Fibroblast of lung (primary cell): Measurements from ENCODE around the gene GOLM1. TPM values are rescaled to one million over a fixed set of nuclear protein-coding genes. Genes with fewer than 3 reads are reported as not detected.

Experiments used
- DNase-seq, 2 donors: peaks; one replicate each; pipeline versions ENCODE4 v3.0.0 to v3.0.0-alpha.2; 2010; ENCODE audit warnings: low read depth in 2 of 2
- H2AFZ ChIP-seq: 2 replicates; pipeline ENCODE4 v1.5.1; 2012; ENCODE audit warnings: low read length, control low read depth, inconsistent platforms
- H3K27ac ChIP-seq: 2 replicates; pipeline ENCODE4 v1.5.1; 2011; ENCODE audit warnings: low read length, control low read depth; ENCODE audit not compliant: insufficient read depth
- H3K27me3 ChIP-seq: 2 replicates; pipeline ENCODE4 v1.5.1; 2011; ENCODE audit warnings: mild to moderate bottlenecking, low read length; ENCODE audit not compliant: control insufficient read depth, insufficient read depth
- H3K36me3 ChIP-seq: 2 replicates; pipeline ENCODE4 v1.5.1; 2011; ENCODE audit warnings: low read length; ENCODE audit not compliant: control insufficient read depth, insufficient read depth
- H3K4me1 ChIP-seq: 2 replicates; pipeline ENCODE4 v1.5.1; 2011; ENCODE audit warnings: low read length; ENCODE audit not compliant: control insufficient read depth, insufficient read depth; ENCODE audit errors: extremely low read depth
- H3K4me2 ChIP-seq: 2 replicates; pipeline ENCODE4 v1.5.1; 2011; ENCODE audit warnings: low read length, control low read depth; ENCODE audit not compliant: insufficient read depth; ENCODE audit errors: extremely low read depth
- H3K4me3 ChIP-seq, 4 experiments: fragments of 200-600 bp in 1 of 4; sonication (generic) in 1 of 4; replicated peaks in 1 of 4; 2 replicates each; pipeline ENCODE4 v1.5.1; 2011 to 2016; ENCODE audit warnings: low read length in 4 of 4, low read depth in 3 of 4, mild to moderate bottlenecking in 3 of 4, control low read depth in 2 of 4, inconsistent platforms in 1 of 4, mixed read lengths in 1 of 4; ENCODE audit not compliant: insufficient read depth in 1 of 4; ENCODE audit errors: control extremely low read depth in 1 of 4
- H3K79me2 ChIP-seq: 2 replicates; pipeline ENCODE4 v1.5.1; 2012; ENCODE audit warnings: mild to moderate bottlenecking, low read length, inconsistent platforms; ENCODE audit not compliant: control insufficient read depth, insufficient read depth
- H3K9ac ChIP-seq: 2 replicates; pipeline ENCODE4 v1.5.1; 2011; ENCODE audit warnings: mild to moderate bottlenecking, low read length, control low read depth; ENCODE audit not compliant: insufficient read depth
- H3K9me3 ChIP-seq: 2 replicates; pipeline ENCODE4 v1.5.1; 2012; ENCODE audit warnings: low read depth, low read length; ENCODE audit not compliant: control insufficient read depth, insufficient read depth
- H4K20me1 ChIP-seq: 2 replicates; pipeline ENCODE4 v1.5.1; 2011; ENCODE audit warnings: low read length; ENCODE audit not compliant: control insufficient read depth, insufficient read depth; ENCODE audit errors: extremely low read depth
- CTCF ChIP-seq, 2 donors: IDR thresholded peaks in 1 of 2; conservative IDR thresholded peaks in 1 of 2; 1 replicate in 1 of 2; 2 replicates in 1 of 2; pipeline ENCODE4 v1.5.1; 2011 to 2012; ENCODE audit warnings: low read length in 2 of 2, control low read depth in 1 of 2, inconsistent platforms in 1 of 2, low read depth in 1 of 2, mild to moderate bottlenecking in 1 of 2
- EZH2 ChIP-seq: IDR thresholded peaks from 2 replicates; pipeline ENCODE4 v1.5.1; 2012; ENCODE audit warnings: low read length, control low read depth, mild to moderate bottlenecking; ENCODE audit errors: missing control alignments
- polyA plus RNA-seq, 2 donors: library from polyadenylated mRNA; depleted of rRNA in 1 of 2; stranded (reverse) in 1 of 2; unstranded in 1 of 2; fragments of >200 nt; gene quantifications; 2 replicates each; pipeline ENCODE4 v1.2.1, GENCODE V29; 2011 to 2012; ENCODE audit warnings: missing spikeins in 1 of 2
- total RNA-seq: library from RNA; depleted of rRNA; stranded (reverse); fragments of >200 nt; gene quantifications from 2 replicates; pipeline ENCODE4 v1.2.1, GENCODE V29; 2014

The GOLM1 gene
- total and polyA plus RNA-seq, 2 donors (not counting 1 experiment from before 2014, with no cell fraction given): 46.7 to 64.0 TPM

DNA sequence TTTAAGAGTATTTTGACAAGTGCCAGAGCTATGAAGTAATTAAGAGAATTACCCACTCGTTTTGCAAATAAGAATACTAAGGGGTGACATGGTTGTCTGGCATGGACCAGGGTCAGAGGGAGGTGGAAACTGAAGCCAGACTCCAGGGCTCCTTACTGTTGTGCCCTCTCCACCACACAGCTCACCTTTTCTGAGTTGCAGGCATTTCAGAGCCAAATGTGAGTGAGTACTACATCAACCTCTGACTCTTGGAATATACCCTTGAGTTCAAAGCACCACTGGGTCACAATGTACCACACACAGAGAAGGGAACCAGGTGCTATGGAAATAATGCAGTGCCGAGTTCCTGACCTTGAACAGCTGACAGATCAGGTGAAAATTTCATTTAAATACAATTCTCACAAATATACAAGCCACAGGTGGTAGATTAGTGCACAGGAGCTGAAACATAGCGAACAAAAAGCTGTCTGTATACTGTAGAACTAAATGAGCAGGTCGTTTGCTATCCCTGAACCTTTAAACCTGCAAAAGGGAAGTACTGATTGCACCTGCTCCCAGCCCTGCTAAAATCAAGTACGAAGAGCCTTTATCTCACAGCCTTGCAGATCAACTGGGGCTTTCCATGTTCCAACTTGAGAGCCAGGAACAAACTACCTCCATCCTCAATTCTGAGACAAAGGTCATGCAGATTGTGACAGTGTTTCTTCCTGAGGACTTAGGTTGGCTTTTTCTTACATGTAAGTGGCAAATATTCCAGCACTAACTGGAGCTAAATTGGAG, 57.0 kb downstream of the GOLM1 start:
- Histone ChIP-seq H3K9ac (no peak overlapping the region), H3K36me3 (no peaks in the 10 kb centered on the region), H2AFZ (no peak overlapping the region), H3K4me3 (no peak overlapping the region), H3K9me3 (no peaks in the 10 kb centered on the region), H4K20me1 (no peaks in the 10 kb centered on the region), H3K4me1 (peaks cover 6% of the 10 kb centered on the region), H3K4me2 (no peak overlapping the region), H3K27me3 (no peaks in the 10 kb centered on the region), H3K79me2 (no peaks in the 10 kb centered on the region), H3K27ac (no peak overlapping the region)
- TF ChIP-seq EZH2: no peak
- no peak for TF ChIP-seq CTCF (conservative IDR thresholded peaks at IDR 0.05 in 1 of 2, IDR thresholded peaks at IDR 0.05 in 1 of 2; ENCODE audit: low read depth in 1 of 2, low read length in 2 of 2)
- no peak for DNase-seq

- Histone ChIP-seq H3K4me2 (peak overlapping the region; percentile 52), H3K4me3 (no peak overlapping the region)
Observed at GRCh38 chr9:86041311-86041741, 58.0 kb downstream of the GOLM1 start.

GRCh38 chr9:86040861-86041155, 58.5 kb downstream of the GOLM1 start:
- Histone ChIP-seq H3K9ac (no peak overlapping the region), H4K20me1 (no peaks in the 10 kb centered on the region), H3K4me1 (peaks cover 6% of the 10 kb centered on the region), H3K27ac (no peak overlapping the region), H2AFZ (no peak overlapping the region), H3K79me2 (no peaks in the 10 kb centered on the region), H3K36me3 (no peaks in the 10 kb centered on the region), H3K4me2 (no peak overlapping the region), H3K4me3 (no peak overlapping the region), H3K9me3 (no peaks in the 10 kb centered on the region), H3K27me3 (no peaks in the 10 kb centered on the region)
- DNase-seq: no peak
- TF ChIP-seq CTCF (conservative IDR thresholded peaks at IDR 0.05 in 1 of 2, IDR thresholded peaks at IDR 0.05 in 1 of 2; ENCODE audit: low read depth in 1 of 2, low read length in 2 of 2) (no peak), EZH2 (no peak)

More at GRCh38 chr9:86041311-86041741, 58.0 kb downstream of the GOLM1 start:
- H3K9ac ChIP-seq: no peak overlapping the region
- peaks cover 6% of the 10 kb centered on the region for H3K4me1 ChIP-seq
- H4K20me1 ChIP-seq: no peaks in the 10 kb centered on the region
- H3K36me3 ChIP-seq: no peaks in the 10 kb centered on the region
- no peak for TF ChIP-seq EZH2
- no peak for TF ChIP-seq CTCF (conservative IDR thresholded peaks at IDR 0.05 in 1 of 2, IDR thresholded peaks at IDR 0.05 in 1 of 2; ENCODE audit: low read depth in 1 of 2, low read length in 2 of 2)
- no peaks in the 10 kb centered on the region for H3K27me3 ChIP-seq
- H3K79me2 ChIP-seq: no peaks in the 10 kb centered on the region
- no peak overlapping the region for H2AFZ ChIP-seq
- peak; percentile 71 for DNase-seq
- no peaks in the 10 kb centered on the region for H3K9me3 ChIP-seq
- H3K27ac ChIP-seq: no peak overlapping the region
